Spleen (tissue), 11 donors: ENCODE data around the gene STAT2. TPM values are rescaled to one million over a fixed set of nuclear protein-coding genes. Genes with fewer than 3 reads are reported as not detected.

Source experiments
- DNase-seq: peaks from one replicate; pipeline ENCODE4 v3.0.0-alpha.2; 2020
- H3K27ac ChIP-seq, 8 donors: fragments of 200-600 bp; sonication (generic) in 7 of 8; 1 replicate in 4 of 8; 2 replicates in 4 of 8; pipeline versions ENCODE4 v1.5.0 to v1.8.0; 2016 to 2021; ENCODE audit warnings: inconsistent platforms in 4 of 8, mild to moderate bottlenecking in 4 of 8, moderate library complexity in 1 of 8
- H3K27me3 ChIP-seq, 7 donors: fragments of 200-600 bp; sonication (generic) in 6 of 7; replicated peaks in 1 of 7; 1 replicate in 4 of 7; 2 replicates in 3 of 7; pipeline versions ENCODE4 v1.5.0 to v1.8.0; 2016 to 2021; ENCODE audit warnings: inconsistent platforms in 3 of 7, mild to moderate bottlenecking in 1 of 7
- H3K36me3 ChIP-seq, 6 donors: fragments of 200-600 bp; sonication (generic) in 5 of 6; 1 replicate in 4 of 6; 2 replicates in 2 of 6; pipeline versions ENCODE4 v1.5.0 to v1.8.0; 2016 to 2021; ENCODE audit warnings: inconsistent platforms in 2 of 6
- H3K4me1 ChIP-seq, 6 donors: fragments of 200-600 bp; sonication (generic) in 5 of 6; 1 replicate in 3 of 6; 2 replicates in 3 of 6; pipeline versions ENCODE4 v1.5.0 to v1.8.0; 2016 to 2021; ENCODE audit warnings: inconsistent platforms in 3 of 6
- H3K4me3 ChIP-seq, 8 donors: fragments of 200-600 bp; sonication (generic) in 7 of 8; 1 replicate in 4 of 8; 2 replicates in 4 of 8; pipeline versions ENCODE4 v1.5.0 to v1.8.0; 2016 to 2021; ENCODE audit warnings: inconsistent platforms in 4 of 8, mild to moderate bottlenecking in 4 of 8, moderate library complexity in 2 of 8
- H3K9me3 ChIP-seq, 8 donors: fragments of 200-600 bp; sonication (generic) in 7 of 8; 1 replicate in 4 of 8; 2 replicates in 4 of 8; pipeline versions ENCODE4 v1.5.0 to v1.8.0; 2016 to 2021; ENCODE audit warnings: inconsistent platforms in 4 of 8
- POLR2A ChIP-seq, 3 donors: fragments of 450-650 bp; IDR thresholded peaks; one replicate each; pipeline ENCODE4 v1.5.1; 2017; ENCODE audit warnings: antibody characterized with exemption in 3 of 3, mild to moderate bottlenecking in 1 of 3
- POLR2AphosphoS5 ChIP-seq, 3 donors: sonication (generic); formaldehyde crosslinking; IDR thresholded peaks; one replicate each; pipeline ENCODE4 v1.5.1; 2017; ENCODE audit warnings: antibody characterized with exemption in 3 of 3
- WGBS, 5 donors: extraction: QIAGEN DNeasy Blood & Tissue Kit in 3 of 5; methylation state at CpG; one replicate each; pipeline versions ENCODE4 v1.1.5 to v1.1.7; 2013 to 2018; 5-methylcytosine and 5-hydroxymethylcytosine counted together
- intact Hi-C: fragments of 100-400 bp; cut with DNase I; formaldehyde crosslinking; loops from one replicate; pipeline ENCODE4 v1.15.0; 2023; ENCODE audit warnings: low total_unique reads
- polyA plus RNA-seq, 3 donors: library from polyadenylated mRNA; stranded (reverse); fragments of 200-250 nt; gene quantifications; one replicate each; pipeline ENCODE4 v1.2.1, GENCODE V29; 2013
- total RNA-seq, 7 donors: library from RNA; depleted of rRNA in 3 of 7; stranded (reverse); fragments of >200 nt in 3 of 7; fragmentation: NEBNext Ultra II Directional in 4 of 7; extraction: Animal tissue kit (Norgen Biotek cat#: 25700) in 4 of 7; gene quantifications; one replicate each; pipeline versions ENCODE4 v1.1.0 to v1.2.1, GENCODE V29; 2016 to 2021
- TF ChIP-seq, protein P1 (sequence below), 11 experiments: fragments of 200-600 bp in 7 of 11; fragments of 450-650 bp in 4 of 11; sonication (generic) in 4 of 11; IDR thresholded peaks in 8 of 11; conservative IDR thresholded peaks in 3 of 11; 1 replicate in 7 of 11; 2 replicates in 4 of 11; pipeline versions ENCODE4 v1.4.0 to v1.8.0; 2016 to 2021; ENCODE audit warnings: antibody characterized with exemption in 11 of 11, inconsistent platforms in 4 of 11, mild to moderate bottlenecking in 1 of 11
- donor health status: healthy with polysubstance abuse.
- donor health status: DM: no; HTN: no; CAD: no; lungs with moderate emphysema.
- donor health status: DM: no; HTN: no; CAD: no.
- donor health status: Bipolar disorder and iron deficiency.
- donor health status: healthy.
- donor health status: DM: no; HTN: no; CAD: no.
- donor health status: DM: yes; HTN: yes; CAD: no.

Gene STAT2
- total and polyA plus RNA-seq, 10 donors: 41.5 to 262 (median 230) TPM

DNA sequence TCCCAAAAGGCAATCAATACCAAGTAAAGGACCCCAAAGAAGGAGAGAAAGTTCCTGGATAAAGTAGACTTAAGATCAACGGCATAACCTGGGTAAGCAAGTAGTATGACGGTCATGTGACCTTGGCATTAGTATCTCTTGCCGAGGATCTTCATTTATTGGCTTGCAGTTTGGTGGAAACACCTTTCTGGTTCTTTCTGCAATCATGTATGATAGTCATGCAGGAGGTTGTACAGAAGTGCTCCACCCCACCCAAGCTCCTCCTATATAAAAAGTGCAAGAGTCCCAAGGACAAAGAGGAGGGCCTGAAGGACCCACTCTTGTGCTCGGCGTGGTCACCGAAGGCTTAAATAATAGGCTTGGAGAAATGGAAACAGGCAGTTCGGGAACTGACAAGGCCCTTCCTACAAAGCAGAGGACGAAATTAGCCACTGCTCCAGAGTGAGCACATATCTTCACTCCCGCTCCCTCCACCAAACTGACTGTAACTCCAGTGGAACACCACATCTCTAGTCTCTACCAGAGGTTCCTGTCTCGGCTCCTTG is 60.5 kb downstream of the STAT2 start:
- peak overlapping the region; percentile 84 to 95 (median 94) for H3K4me3 ChIP-seq
- peaks cover 0 to 51% (median 0%) of the 10 kb centered on the region in 6 donors for H3K36me3 ChIP-seq
- no peaks in the 10 kb centered on the region for H3K27me3 ChIP-seq
- no peak for DNase-seq
- TF ChIP-seq POLR2AphosphoS5 (IDR thresholded peaks at IDR 0.05) (no peak), POLR2A (IDR thresholded peaks at IDR 0.05) (no peak)
- TF ChIP-seq, protein P1, sequence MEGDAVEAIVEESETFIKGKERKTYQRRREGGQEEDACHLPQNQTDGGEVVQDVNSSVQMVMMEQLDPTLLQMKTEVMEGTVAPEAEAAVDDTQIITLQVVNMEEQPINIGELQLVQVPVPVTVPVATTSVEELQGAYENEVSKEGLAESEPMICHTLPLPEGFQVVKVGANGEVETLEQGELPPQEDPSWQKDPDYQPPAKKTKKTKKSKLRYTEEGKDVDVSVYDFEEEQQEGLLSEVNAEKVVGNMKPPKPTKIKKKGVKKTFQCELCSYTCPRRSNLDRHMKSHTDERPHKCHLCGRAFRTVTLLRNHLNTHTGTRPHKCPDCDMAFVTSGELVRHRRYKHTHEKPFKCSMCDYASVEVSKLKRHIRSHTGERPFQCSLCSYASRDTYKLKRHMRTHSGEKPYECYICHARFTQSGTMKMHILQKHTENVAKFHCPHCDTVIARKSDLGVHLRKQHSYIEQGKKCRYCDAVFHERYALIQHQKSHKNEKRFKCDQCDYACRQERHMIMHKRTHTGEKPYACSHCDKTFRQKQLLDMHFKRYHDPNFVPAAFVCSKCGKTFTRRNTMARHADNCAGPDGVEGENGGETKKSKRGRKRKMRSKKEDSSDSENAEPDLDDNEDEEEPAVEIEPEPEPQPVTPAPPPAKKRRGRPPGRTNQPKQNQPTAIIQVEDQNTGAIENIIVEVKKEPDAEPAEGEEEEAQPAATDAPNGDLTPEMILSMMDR (IDR thresholded peaks at IDR 0.05 in 8 of 11, conservative IDR thresholded peaks at IDR 0.05 in 3 of 11): no peak
- H3K9me3 ChIP-seq: no peaks in the 10 kb centered on the region
- WGBS, 5 donors: 1 to 2% (median 1%) methylated on average over 10 of the region's 10 CpGs
- peaks cover 25 to 82% (median 69%) of the 10 kb centered on the region in 6 donors for H3K4me1 ChIP-seq
- H3K27ac ChIP-seq: peak overlapping the region; percentile 91 to 99 (median 95)
- intact Hi-C loops: no loop called here

DNA sequence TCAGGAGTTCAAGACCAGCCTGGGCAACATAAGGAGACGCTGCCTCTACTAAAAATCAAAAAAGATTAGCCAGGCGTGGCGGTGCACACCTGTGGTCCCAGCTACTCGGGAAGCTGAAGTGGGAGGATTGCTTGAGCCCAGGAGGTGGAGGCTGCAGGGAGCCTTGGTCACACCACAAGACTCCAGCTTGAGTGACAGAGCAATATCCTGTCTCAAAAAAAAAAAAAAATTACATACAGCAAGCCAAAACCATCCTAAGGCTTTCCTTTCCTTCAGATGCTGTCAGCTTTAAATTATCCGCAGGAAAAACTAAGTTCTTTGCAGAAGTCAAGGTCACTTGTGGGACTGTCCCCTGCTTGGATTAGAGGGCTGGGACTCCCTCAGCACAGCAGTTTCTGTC is 61.1 kb downstream of the STAT2 start:
- Histone ChIP-seq H3K9me3 (no peaks in the 10 kb centered on the region), H3K36me3 (peaks cover 0 to 51% (median 2%) of the 10 kb centered on the region in 6 donors), H3K4me1 (peaks cover 25 to 87% (median 71%) of the 10 kb centered on the region in 6 donors), H3K4me3 (peak overlapping the region; percentile 84 to 95 (median 94)), H3K27me3 (no peaks in the 10 kb centered on the region), H3K27ac (peak overlapping the region in 6 of 8 donors; percentile 91 to 99 (median 96))
- no peak for TF ChIP-seq POLR2AphosphoS5 (IDR thresholded peaks at IDR 0.05)
- TF ChIP-seq, protein P1 (IDR thresholded peaks at IDR 0.05 in 8 of 11, conservative IDR thresholded peaks at IDR 0.05 in 3 of 11): no peak
- no peak for TF ChIP-seq POLR2A (IDR thresholded peaks at IDR 0.05)
- WGBS, 5 donors: 55 to 74% (median 62%) methylated on average over 5 of the region's 5 CpGs
- intact Hi-C loops: no loop called here
- no peak for DNase-seq

- peaks cover 0 to 61% (median 3%) of the 10 kb centered on the region in 6 donors for H3K36me3 ChIP-seq
- peaks cover 29 to 93% (median 71%) of the 10 kb centered on the region in 6 donors for H3K4me1 ChIP-seq
- TF ChIP-seq POLR2AphosphoS5 (IDR thresholded peaks at IDR 0.05): no peak
- TF ChIP-seq, protein P1 (IDR thresholded peaks at IDR 0.05 in 8 of 11, conservative IDR thresholded peaks at IDR 0.05 in 3 of 11): no peak
- no peak for TF ChIP-seq POLR2A (IDR thresholded peaks at IDR 0.05)
These were observed 62.5 kb downstream of the STAT2 start for GRCh38 chr12:56297400-56297799.

GRCh38 chr12:56296295-56296694 is 63.6 kb downstream of the STAT2 start:
- no peaks in the 10 kb centered on the region for H3K27me3 ChIP-seq
- peaks cover 29 to 93% (median 68%) of the 10 kb centered on the region in 6 donors for H3K4me1 ChIP-seq
- WGBS, 5 donors: 47 to 60% (median 51%) methylated on average over 5 of the region's 5 CpGs
- intact Hi-C loops: no loop called here
- H3K27ac ChIP-seq: peak overlapping the region in 7 of 8 donors; percentile 5 to 99 (median 25)
- peak overlapping the region in 1 of 8 donors; percentile 11 for H3K4me3 ChIP-seq
- H3K9me3 ChIP-seq: no peaks in the 10 kb centered on the region
- H3K36me3 ChIP-seq: peaks cover 0 to 72% (median 5%) of the 10 kb centered on the region in 6 donors
- DNase-seq: no peak
- TF ChIP-seq, protein P1 (IDR thresholded peaks at IDR 0.05 in 8 of 11, conservative IDR thresholded peaks at IDR 0.05 in 3 of 11): no peak
- TF ChIP-seq POLR2A (IDR thresholded peaks at IDR 0.05): no peak

More at GRCh38 chr12:56297400-56297799, 62.5 kb downstream of the STAT2 start:
- no peak for DNase-seq
- Histone ChIP-seq H3K9me3 (no peaks in the 10 kb centered on the region), H3K27me3 (no peaks in the 10 kb centered on the region), H3K27ac (peak overlapping the region in 3 of 8 donors; percentile 13 to 99 (median 98)), H3K4me3 (no peak overlapping the region)
- intact Hi-C loops: no loop called here
- WGBS, 5 donors: 79 to 91% (median 87%) methylated on average over 8 of the region's 8 CpGs
